Measurements from ENCODE around the gene GATAD2A.
A peak's percentile ranks its signal among the peaks of the same experiment; 100 is the strongest.

Gene GATAD2A

GRCh38 chr19:19534556-19535265 lies 129.2 kb downstream of the GATAD2A start:
- DNase-seq = no peak

GRCh38 chr19:19535311-19536191 lies 130.1 kb downstream of the GATAD2A start:
- DNase-seq = no peak

- DNase-seq = no peak
Measured at GRCh38 chr19:19537075-19538048, 131.9 kb downstream of the GATAD2A start.

GRCh38 chr19:19538061-19538784 lies 132.7 kb downstream of the GATAD2A start, which contains the start of gene CILP2:
TSS of gene CILP2 (plus strand) at chr19:19538265. CDS start at chr19:19538350, 85 bp downstream.
- peak; percentile 34 for DNase-seq

GRCh38 chr19:19538785-19539166 lies 133.3 kb downstream of the GATAD2A start:
- DNase-seq = no peak

GRCh38 chr19:19539698-19540063 lies 134.2 kb downstream of the GATAD2A start:
- DNase-seq = no peak

- DNase-seq = peak; percentile 83
Measured at GRCh38 chr19:19540064-19540714, 134.7 kb downstream of the GATAD2A start.

- peak; percentile 77 for DNase-seq
Measured at GRCh38 chr19:19540715-19541515, 135.4 kb downstream of the GATAD2A start.

GRCh38 chr19:19541616-19542015 lies 136.1 kb downstream of the GATAD2A start:
- DNase-seq = no peak

GRCh38 chr19:19542507-19542906 lies 137.0 kb downstream of the GATAD2A start:
- DNase-seq = no peak

- DNase-seq = no peak
Measured at GRCh38 chr19:19543101-19543500, 137.6 kb downstream of the GATAD2A start.

- DNase-seq = no peak
Measured at GRCh38 chr19:19543640-19544039, 138.2 kb downstream of the GATAD2A start.

GRCh38 chr19:19544257-19544953 lies 138.9 kb downstream of the GATAD2A start:
- no peak for DNase-seq

GRCh38 chr19:19544954-19545591 lies 139.6 kb downstream of the GATAD2A start:
- no peak for DNase-seq

- DNase-seq = no peak
Measured at GRCh38 chr19:19545707-19546106, 140.2 kb downstream of the GATAD2A start.

GRCh38 chr19:19546751-19547162 lies 141.3 kb downstream of the GATAD2A start:
- no peak for DNase-seq

- DNase-seq = no peak
Measured at GRCh38 chr19:19547674-19548336, 142.3 kb downstream of the GATAD2A start.

GRCh38 chr19:19548915-19549759 lies 143.7 kb downstream of the GATAD2A start:
- DNase-seq = no peak

All from activated CD4-positive, alpha-beta T cell treated with anti-CD3 and anti-CD28 coated beads, Interleukin-10, Interleukin-2, amounts not matched to agents 100 ng/mL and 50 ng/mL, durations not matched to agents 16 hours and 8 hours (primary cell).